CD4-positive, alpha-beta T cell treated with Interleukin-1 beta for 1 hour (primary cell): ENCODE measurements around the gene DDX18.

Experiments
- DNase-seq, 2 donors: peaks; one replicate each; pipeline ENCODE4 v3.0.0-alpha.2; 2020 to 2022

DDX18 gene

DNA sequence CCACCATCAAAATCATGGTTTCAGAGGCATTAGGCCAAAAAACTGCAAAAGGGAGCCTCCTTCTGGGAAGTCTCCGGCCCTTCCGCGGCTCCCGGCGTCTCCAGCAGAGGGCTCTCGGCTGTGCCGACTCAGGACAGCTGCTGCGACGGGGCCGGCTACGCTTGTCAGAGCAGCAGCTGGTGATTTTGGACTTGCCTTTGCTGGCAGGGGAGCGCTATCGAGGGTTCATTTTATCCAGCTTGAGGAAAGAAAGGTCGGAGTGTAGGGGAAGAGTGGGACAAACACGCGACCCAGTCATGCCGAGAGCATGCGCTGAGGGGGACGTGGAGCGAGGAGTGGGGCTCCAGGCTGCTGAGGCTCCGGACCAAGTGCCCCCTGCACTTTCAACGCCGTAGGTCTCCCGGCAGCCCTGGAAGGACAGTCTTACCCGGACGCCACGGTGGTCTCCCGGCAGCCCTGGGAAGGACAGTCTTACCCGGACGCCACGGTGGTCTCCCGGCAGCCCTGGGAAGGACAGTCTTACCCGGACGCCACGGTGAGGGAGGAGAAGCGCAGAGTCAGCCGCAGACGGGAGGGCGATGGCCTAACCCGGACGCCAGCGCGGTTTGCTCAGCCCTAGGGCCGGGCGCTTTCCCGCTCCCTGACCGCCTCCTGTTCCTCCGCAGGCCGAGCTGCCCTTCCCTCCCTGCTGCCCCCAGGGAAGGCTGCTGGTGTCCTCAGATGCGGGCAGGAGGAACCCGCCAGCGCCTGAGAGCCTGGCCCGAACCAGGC, 21.7 kb downstream of the DDX18 start:
- peak; percentile 38 to 63 for DNase-seq

DNA sequence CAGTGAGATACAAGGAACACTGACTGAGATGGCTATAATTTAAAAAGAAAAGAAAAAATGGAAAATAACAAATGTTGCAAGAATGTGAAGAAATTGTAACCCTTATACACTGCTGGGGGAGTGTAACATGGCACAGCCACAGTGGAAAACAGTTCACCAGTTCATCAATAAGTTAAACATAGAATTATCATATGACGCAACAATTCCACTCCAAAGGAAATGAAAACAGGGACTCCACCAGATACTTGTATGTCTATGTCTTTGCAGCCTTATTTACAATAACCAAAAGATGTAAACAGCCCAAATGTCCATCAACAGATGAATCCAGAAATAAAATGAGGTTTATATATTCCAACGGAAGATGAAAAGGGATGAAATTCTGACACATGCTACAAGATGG, 30.8 kb downstream of the DDX18 start:
- no peak for DNase-seq

DNA sequence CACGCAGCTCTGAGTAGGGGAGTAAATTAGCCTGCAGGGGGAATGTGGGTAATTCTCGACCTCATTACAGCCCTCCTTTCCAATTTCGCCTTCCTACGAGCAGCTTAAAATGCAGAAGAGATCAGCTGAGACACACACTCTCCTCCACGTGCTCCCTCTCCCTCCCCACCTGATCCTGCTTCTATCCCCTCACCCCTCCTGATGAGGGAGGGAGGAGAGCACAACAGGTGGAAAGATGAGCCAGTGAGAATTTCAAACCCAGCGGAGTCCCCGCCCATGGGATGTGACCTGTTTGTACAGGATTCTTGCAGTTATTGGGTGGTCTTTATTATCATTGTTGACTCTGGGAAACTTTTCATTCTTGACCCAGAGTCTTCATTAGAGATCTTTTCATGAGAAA, 35.5 kb downstream of the DDX18 start:
- no peak for DNase-seq

DNA sequence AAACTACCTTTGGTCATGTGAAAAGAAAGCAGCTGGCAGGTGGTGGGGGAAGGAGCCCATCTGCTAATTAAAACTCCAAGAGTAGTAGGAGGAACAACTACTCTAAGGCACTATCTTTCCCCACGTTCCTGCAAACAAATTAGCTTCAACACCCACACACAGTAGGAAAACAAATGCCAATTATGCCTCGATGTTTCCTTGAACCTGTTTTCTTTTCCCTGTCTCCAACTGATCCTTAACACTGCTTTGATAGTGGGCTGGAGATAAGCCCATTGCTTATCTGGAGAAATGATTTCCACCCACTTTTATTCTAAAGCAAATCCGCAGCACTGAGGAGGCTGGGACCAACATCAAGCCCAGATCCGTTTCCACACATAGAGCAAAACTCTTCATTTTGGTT, 36.0 kb downstream of the DDX18 start:
- no peak for DNase-seq

DNA sequence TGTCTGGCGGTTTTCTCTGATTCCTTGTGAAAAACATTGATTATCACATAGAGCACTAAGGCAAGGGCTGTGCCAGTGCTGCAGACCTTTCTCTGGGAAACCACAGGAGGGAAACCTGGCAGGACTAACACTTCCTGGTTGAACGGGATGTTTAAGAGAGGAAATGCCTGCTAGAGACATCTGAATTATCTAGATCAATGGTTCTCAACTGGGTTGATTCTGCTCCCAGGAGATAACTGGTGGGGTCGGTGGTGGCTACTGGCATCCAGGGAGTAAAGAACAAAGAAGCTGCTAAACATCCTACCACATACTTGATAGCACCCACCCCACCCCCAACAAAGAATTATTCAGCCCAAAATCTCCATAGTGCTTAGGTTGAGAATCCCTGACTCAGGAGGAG, 37.5 kb downstream of the DDX18 start:
- DNase-seq, result no peak

DNA sequence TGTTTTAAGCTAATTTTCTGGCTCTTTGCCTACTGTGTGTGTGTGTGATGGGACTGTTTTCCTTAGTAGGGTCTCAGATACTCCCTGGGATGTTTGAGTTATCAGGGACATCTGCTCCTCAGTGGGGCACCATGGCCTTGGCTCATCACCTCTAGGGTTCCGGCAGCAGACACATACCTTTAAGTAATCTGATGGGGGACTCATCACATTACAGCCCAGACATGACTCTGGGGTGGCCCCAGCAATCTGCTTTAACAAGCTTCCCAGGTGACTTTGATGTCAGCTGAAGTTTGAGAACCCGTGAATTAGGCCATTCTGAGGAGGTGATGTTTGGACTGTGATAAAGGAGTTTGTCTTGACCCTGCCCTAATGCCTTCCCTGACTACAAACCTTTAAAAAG, 38.8 kb downstream of the DDX18 start:
- DNase-seq, result no peak

DNA sequence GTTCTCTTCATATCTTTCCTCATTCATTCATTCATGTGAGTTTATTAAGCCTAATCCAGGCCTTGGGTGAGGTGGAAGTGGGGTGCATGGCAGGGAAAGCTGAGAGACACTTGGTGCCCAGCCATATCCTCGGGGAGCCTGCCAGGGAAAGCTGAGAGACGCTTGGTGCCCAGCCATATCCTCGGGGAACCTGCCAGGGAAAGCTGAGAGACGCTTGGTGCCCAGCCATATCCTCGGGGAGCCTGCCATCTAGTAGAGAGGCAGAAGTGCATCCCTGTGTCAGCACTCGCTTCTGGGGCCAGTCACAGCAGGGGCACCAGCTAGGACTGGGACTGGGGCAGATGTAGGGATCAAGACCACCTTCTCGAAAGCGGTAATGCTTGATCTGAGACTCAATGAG, 39.4 kb downstream of the DDX18 start:
- DNase-seq, result no peak

DNA sequence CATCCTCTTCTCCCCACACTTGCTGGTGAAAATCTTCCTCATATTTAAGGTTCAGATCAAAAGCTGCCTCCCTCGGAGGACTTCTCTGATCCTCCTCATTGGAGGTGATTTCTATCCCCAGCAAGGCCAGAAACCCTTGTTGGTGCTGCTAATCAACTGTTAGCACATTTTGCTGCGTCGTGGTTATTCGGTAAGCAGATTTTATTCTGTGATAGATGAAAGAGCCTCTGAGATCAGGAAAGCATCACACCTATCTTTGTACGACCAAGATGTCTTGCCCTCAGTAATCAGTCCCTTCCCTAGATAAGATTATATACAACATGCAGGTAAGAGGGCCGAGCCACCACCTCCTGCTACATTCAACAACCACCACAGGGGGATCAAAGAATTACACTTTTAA, 40.1 kb downstream of the DDX18 start:
- no peak for DNase-seq

DNA sequence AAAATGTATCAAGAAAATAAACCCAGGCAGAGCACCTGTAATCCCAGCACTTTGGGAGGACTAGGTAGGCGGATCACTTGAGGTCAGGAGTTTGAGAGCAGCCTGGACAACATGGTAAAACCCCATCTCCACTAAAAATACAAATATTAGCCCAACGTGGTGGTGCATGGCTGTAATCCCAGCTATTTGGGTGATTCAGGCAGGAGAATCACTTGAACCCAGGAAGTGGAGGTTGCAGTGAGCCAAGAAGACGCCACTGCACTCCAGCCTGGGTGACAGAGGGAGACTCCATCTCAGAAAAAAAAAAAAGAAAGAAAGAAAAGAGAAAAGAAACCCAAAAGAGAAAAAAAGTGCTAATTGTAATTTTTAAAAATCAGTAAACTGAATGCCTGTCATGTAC, 41.4 kb downstream of the DDX18 start:
- no peak for DNase-seq

DNA sequence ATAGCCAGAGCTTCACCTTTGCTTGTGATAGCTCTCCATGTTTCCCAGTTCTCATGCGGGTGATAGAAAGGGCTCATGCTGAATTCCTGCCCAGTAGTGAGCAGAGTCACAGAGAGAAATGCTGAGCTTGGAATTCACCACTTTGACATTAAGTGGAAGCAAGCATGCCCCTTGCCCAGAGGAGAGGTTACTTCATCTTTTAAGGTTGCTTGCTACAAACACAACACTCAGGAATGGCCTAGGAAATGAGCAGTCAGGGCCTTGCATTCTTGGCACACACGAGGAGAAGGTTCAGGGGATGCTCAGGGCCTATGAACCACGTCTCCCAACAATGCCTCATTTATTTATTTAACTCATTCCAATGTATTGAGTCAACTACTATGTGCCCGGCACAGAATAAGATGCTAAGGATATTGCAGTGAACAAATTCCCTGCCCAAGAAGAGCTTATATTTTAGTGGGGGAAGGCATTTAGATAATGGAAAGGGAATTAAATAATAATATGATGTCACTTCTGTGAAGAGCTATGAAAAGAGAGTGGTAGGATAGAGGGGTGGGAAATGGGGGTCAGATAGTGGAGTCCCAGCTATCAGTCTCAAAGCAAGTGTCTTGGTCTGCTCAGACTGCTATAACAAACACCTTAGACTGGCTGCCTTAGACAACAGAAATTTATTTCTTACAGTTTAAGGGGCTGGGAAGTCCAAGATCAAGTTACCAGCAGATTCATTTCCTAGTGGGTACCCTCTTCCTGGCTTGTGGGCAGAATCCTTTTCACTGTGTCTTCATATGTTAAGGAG, 42.1 kb downstream of the DDX18 start:
- DNase-seq, result no peak

DNA sequence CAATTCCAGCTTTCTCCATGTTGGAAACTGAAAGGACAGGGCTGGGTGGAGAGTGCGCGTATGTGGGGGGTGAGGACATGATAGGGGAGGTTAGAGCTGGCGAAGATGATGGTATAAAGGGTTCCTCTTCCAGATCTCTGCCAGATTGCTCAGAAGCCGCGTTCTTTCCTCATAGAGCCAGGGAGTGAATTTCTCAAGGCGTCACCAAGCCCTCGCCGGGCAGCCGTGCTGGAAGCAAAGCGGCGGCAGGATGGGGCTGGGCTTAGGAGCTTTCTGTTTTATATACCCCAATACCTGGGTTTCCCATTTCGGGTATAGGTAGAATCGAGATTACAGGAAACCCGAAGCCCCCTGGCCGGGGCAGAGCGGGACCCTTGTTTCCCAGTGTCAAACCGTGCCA, 43.8 kb downstream of the DDX18 start:
- no peak for DNase-seq

DNA sequence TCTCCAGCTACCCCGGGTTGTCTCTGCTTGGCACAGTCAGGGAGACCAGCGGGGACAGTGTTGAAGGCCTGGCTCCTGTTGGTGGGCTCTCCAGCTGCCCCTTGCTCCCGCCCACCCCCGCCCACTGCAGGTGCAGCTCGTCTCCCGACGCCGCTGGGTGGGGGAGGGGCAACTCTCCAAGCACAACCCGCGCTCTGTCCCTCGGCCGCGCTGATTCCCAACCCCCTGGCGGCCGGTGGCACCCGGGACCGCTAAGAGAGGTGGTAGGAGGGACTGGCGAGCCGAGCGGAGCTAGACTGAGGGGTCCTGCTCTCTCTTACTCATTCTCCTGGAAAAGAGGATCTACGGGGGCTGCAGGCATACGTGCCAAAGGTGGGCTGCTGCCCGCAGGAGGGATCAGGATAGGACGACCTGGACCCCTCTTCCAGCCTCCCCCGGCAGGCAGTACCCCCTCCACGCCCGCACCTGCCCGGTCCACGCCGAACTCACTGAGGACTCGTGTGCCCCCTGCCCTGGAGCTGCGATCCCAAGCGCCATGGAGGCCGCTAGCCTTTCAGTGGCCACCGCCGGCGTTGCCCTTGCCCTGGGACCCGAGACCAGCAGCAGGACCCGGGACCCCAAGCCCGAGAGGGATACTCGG, 44.5 kb downstream of the DDX18 start:
- DNase-seq, result no peak

DNA sequence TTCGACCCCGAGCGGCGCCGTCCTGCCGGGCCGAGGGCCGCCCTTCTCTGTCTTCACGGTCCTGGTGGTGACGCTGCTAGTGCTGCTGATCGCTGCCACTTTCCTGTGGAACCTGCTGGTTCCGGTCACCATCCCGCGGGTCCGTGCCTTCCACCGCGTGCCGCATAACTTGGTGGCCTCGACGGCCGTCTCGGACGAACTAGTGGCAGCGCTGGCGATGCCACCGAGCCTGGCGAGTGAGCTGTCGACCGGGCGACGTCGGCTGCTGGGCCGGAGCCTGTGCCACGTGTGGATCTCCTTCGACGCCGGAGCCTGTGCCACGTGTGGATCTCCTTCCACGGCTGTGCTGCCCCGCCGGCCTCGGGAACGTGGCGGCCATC, 45.0 kb downstream of the DDX18 start:
- DNase-seq, result no peak

DNA sequence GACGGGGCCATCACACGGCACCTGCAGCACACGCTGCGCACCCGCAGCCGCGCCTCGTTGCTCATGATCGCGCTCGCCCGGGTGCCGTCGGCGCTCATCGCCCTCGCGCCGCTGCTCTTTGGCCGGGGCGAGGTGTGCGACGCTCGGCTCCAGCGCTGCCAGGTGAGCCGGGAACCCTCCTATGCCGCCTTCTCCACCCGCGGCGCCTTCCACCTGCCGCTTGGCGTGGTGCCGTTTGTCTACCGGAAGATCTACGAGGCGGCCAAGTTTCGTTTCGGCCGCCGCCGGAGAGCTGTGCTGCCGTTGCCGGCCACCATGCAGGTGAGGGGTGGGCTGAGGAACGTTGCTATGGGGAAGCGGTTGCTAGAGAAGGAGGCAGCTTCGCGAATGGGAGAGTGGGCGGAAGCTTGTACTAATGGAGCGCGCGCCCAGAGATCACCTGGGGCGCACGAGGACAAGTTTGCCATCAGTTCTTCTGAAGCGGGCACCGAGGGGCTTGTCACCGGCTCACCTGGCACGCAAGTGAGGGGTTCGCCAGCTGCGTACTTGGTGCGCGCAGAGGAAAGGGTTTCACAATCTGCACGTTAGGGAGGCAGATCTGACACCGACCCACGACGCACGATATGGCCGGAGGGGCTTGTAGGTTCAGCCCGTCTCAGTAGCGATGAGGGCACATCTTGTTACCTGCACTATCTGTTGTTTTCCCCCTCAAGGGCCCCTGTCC, 45.6 kb downstream of the DDX18 start:
- no peak for DNase-seq

DNA sequence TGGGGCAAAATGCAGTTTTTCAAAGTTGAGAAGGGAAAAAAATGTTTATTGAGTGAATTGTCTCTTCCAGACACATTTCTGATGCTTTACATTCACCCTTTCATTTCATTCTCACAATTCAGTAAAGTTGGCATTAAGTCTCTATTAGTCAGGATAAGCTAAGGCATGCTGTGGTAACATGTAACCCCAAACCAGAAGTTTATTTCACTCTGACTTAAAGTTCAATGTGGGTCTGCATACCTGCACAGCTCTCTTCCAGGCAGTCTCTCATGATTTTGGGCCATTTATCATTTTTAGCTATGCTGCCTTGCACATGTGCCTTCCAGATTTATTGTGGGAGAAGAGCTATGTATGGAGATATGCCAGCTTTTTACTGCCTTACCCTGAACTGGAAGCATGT, 48.0 kb downstream of the DDX18 start:
- no peak for DNase-seq

DNA sequence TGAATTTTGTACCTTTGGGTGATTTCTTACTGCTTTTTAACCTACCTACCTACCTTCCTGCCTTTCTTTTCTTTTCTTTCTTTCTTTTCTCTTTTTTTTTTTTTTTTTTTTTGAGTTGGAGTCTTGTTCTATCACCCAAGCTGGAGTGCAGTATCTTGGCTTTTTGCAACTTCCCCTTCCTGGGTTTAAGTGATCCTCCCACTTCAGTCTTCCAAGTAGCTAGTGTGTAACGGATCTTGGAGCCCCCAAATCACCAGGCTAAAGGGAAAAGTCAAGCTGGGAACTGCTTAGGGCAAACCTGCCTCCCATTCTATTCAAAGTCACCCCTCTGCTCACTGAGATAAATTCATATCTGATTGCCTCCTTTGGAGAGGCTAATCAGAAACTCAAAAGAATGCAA, 61.3 kb downstream of the DDX18 start:
- no peak for DNase-seq

DNA sequence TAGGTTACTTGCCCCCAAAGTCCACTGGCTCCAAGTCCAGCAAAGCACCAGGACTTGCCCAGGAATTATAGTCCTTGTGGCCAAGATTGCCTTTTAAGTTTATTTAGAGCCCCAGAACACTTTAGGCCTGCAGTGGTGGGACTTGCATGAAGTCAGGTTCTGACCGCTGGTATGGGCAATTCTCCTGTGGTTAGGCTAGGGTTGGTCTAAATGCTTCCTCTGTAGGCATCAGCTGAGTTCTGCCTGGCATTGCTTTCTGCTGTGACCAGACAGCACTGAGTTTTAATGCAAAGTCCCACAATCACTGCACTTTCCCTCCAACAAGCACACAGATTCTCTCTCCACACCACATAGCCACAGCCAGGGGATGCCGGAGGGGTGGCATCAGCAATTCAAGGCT, 64.5 kb downstream of the DDX18 start:
- no peak for DNase-seq
